ENCODE results near the gene TRPM3. TPM values are rescaled to one million over a fixed set of nuclear protein-coding genes. Genes with fewer than 3 reads are reported as not detected.

Gene TRPM3
- total RNA-seq, 2 donors from 2014 or later: 0.02 TPM; not detected in 1

GRCh38 chr9:70617033-70617828, 504.2 kb downstream of the TRPM3 start:
- ATAC-seq (no peak), DNase-seq (ENCODE audit: low spot score in 2 of 2) (no peak)
- no peaks in the 10 kb centered on the region for H3K9me3 Mint-ChIP-seq
- H3K27ac Mint-ChIP-seq: no peak overlapping the region
- H3K36me3 Mint-ChIP-seq: no peaks in the 10 kb centered on the region

- Mint-ChIP-seq H3K9me3 (peaks cover 0 to 2% of the 10 kb centered on the region in 2 donors), H3K27ac (no peak overlapping the region), H3K36me3 (no peaks in the 10 kb centered on the region)
- no peak for DNase-seq (ENCODE audit: low spot score in 2 of 2)
- ATAC-seq: no peak
Observed at GRCh38 chr9:70616228-70616990, 505.0 kb downstream of the TRPM3 start.

- ATAC-seq (no peak), DNase-seq (ENCODE audit: low spot score in 2 of 2) (no peak)
- Mint-ChIP-seq H3K27ac (no peak overlapping the region), H3K9me3 (peaks cover 0 to 5% of the 10 kb centered on the region in 2 donors), H3K36me3 (no peaks in the 10 kb centered on the region)
Observed at GRCh38 chr9:70615464-70616138, 505.8 kb downstream of the TRPM3 start.

- Mint-ChIP-seq H3K36me3 (no peaks in the 10 kb centered on the region), H3K9me3 (peaks cover 0 to 5% of the 10 kb centered on the region in 2 donors), H3K27ac (no peak overlapping the region)
- ATAC-seq: no peak
- no peak for DNase-seq (ENCODE audit: low spot score in 2 of 2)
Observed at GRCh38 chr9:70614786-70615463, 506.5 kb downstream of the TRPM3 start.

GRCh38 chr9:70613024-70613768, 508.2 kb downstream of the TRPM3 start:
- DNase-seq (ENCODE audit: low spot score in 2 of 2): no peak
- Mint-ChIP-seq H3K36me3 (peaks cover 0 to under 1% of the 10 kb centered on the region in 2 donors), H3K27ac (no peak overlapping the region), H3K9me3 (peaks cover 0 to 5% of the 10 kb centered on the region in 2 donors)
- no peak for ATAC-seq

GRCh38 chr9:70610287-70610644, 511.2 kb downstream of the TRPM3 start:
- no peak overlapping the region for H3K27ac Mint-ChIP-seq
- ATAC-seq (no peak), DNase-seq (ENCODE audit: low spot score in 2 of 2) (no peak)
- H3K36me3 Mint-ChIP-seq: peaks cover 0 to 11% of the 10 kb centered on the region in 2 donors
- peaks cover 0 to 5% of the 10 kb centered on the region in 2 donors for H3K9me3 Mint-ChIP-seq

- ATAC-seq: peak; percentile 20 to 85
Observed at GRCh38 chr9:70609542-70610286, 511.7 kb downstream of the TRPM3 start.

GRCh38 chr9:70609011-70609410, 512.4 kb downstream of the TRPM3 start:
- no peak overlapping the region for H3K27ac Mint-ChIP-seq
- ATAC-seq: no peak
- DNase-seq (ENCODE audit: low spot score in 2 of 2): no peak
- peaks cover 0 to 5% of the 10 kb centered on the region in 2 donors for H3K9me3 Mint-ChIP-seq
- H3K36me3 Mint-ChIP-seq: peaks cover 0 to 11% of the 10 kb centered on the region in 2 donors

More at GRCh38 chr9:70609542-70610286, 511.7 kb downstream of the TRPM3 start:
- H3K36me3 Mint-ChIP-seq: peaks cover 0 to 11% of the 10 kb centered on the region in 2 donors
- no peak for DNase-seq (ENCODE audit: low spot score in 2 of 2)
- H3K9me3 Mint-ChIP-seq: peaks cover 0 to 5% of the 10 kb centered on the region in 2 donors
- H3K27ac Mint-ChIP-seq: no peak overlapping the region

GRCh38 chr9:70607926-70608325, 513.5 kb downstream of the TRPM3 start:
- no peak overlapping the region for H3K27ac Mint-ChIP-seq
- DNase-seq (ENCODE audit: low spot score in 2 of 2): no peak

GRCh38 chr9:70607329-70607728, 514.1 kb downstream of the TRPM3 start:
- ATAC-seq (no peak), DNase-seq (ENCODE audit: low spot score in 2 of 2) (no peak)
- Mint-ChIP-seq H3K36me3 (peaks cover 0 to 11% of the 10 kb centered on the region in 2 donors), H3K9me3 (peaks cover 0 to 5% of the 10 kb centered on the region in 2 donors), H3K27ac (no peak overlapping the region)

More at GRCh38 chr9:70607926-70608325, 513.5 kb downstream of the TRPM3 start:
- no peak for ATAC-seq
- H3K9me3 Mint-ChIP-seq: peaks cover 0 to 5% of the 10 kb centered on the region in 2 donors
- peaks cover 0 to 11% of the 10 kb centered on the region in 2 donors for H3K36me3 Mint-ChIP-seq

- Mint-ChIP-seq H3K9me3 (no peaks in the 10 kb centered on the region), H3K36me3 (peaks cover 0 to 9% of the 10 kb centered on the region in 2 donors), H3K27ac (peak overlapping the region in 1 of 2 donors; percentile 34)
- no peak for DNase-seq (ENCODE audit: low spot score in 2 of 2)
- ATAC-seq: no peak
Observed at GRCh38 chr9:70603020-70603411, 518.4 kb downstream of the TRPM3 start.

- ATAC-seq (peak; percentile 83 to 84), DNase-seq (ENCODE audit: low spot score in 2 of 2) (peak in 1 of 2 donors; percentile 36)
- Mint-ChIP-seq H3K27ac (peak overlapping the region in 1 of 2 donors; percentile 34), H3K36me3 (peaks cover 0 to 3% of the 10 kb centered on the region in 2 donors), H3K9me3 (no peaks in the 10 kb centered on the region)
Observed at GRCh38 chr9:70602321-70603019, 519.0 kb downstream of the TRPM3 start.

- H3K9me3 Mint-ChIP-seq: no peaks in the 10 kb centered on the region
- DNase-seq (ENCODE audit: low spot score in 2 of 2): no peak
- H3K27ac Mint-ChIP-seq: no peak overlapping the region
- no peak for ATAC-seq
- H3K36me3 Mint-ChIP-seq: no peaks in the 10 kb centered on the region
Observed at GRCh38 chr9:70601000-70601951, 520.1 kb downstream of the TRPM3 start.

- no peak for DNase-seq (ENCODE audit: low spot score in 2 of 2)
- Mint-ChIP-seq H3K9me3 (no peaks in the 10 kb centered on the region), H3K27ac (no peak overlapping the region), H3K36me3 (no peaks in the 10 kb centered on the region)
- ATAC-seq: no peak
Observed at GRCh38 chr9:70600506-70600905, 520.9 kb downstream of the TRPM3 start.

Data from activated naive CD4-positive, alpha-beta T cell treated with anti-CD3 and anti-CD28 coated beads, Interleukin-2, amount 50 U/mL, for 72 hours (primary cell).